ENCODE measurements around the gene TEDDM1. TPM values are rescaled to one million over a fixed set of nuclear protein-coding genes. Genes with fewer than 3 reads are reported as not detected.

Gene TEDDM1
- total and polyA plus RNA-seq, 2 donors (not counting 3 experiments of a cell fraction or from before 2014, with no cell fraction given), result not detected

- TF ChIP-seq GATA2 (IDR thresholded peaks at IDR 0.05; ENCODE audit: insufficient read depth, insufficient read length, low read depth, low read length) (no peak), JUN (IDR thresholded peaks at IDR 0.05; ENCODE audit: borderline replicate concordance, insufficient read depth, insufficient read length, low read depth) (no peak), POLR2AphosphoS5 (IDR thresholded peaks at IDR 0.05; ENCODE audit: insufficient read depth, low read depth, low read length) (no peak), MYC (IDR thresholded peaks at IDR 0.05; ENCODE audit: low read depth, low read length) (no peak), MAX (IDR thresholded peaks at IDR 0.05; ENCODE audit: insufficient read depth, insufficient read length) (no peak), POLR2A (IDR thresholded peaks at IDR 0.05; ENCODE audit: low read depth, low read length) (no peak), FOS (IDR thresholded peaks at IDR 0.05; ENCODE audit: borderline replicate concordance, insufficient read depth, low read length) (no peak)
- no peaks in the 10 kb centered on the region for H3K9me1 ChIP-seq (replicated peaks; ENCODE audit: control insufficient read depth, extremely low read depth, insufficient read depth, low read length)
- H3K4me2 ChIP-seq (ENCODE audit: insufficient read depth, low read length), result no peak overlapping the region
- no peak overlapping the region for H3K9ac ChIP-seq (replicated peaks; ENCODE audit: extremely low read depth, insufficient read depth, low read length)
- H3K9me3 ChIP-seq (replicated peaks; ENCODE audit: control insufficient read depth, insufficient read depth, low read length), result no peaks in the 10 kb centered on the region
- intact Hi-C loops (cut with micrococcal nuclease), result no loop called here
- no peak overlapping the region for H3K4me3 ChIP-seq (replicated peaks in 1 of 3; ENCODE audit: insufficient read depth in 1 of 3, low read depth in 1 of 3, low read length in 3 of 3)
- POLR2A ChIA-PET, result no interaction called here
- H2AFZ ChIP-seq (ENCODE audit: low read depth, low read length), result no peak overlapping the region
- DNase-seq (ENCODE audit: low read depth, low spot score) (no peak), FAIRE-seq (no peak)
- BruUV-seq (replicated peaks), result no TSS peak
- CTCF ChIA-PET, result no interaction called here
- no peaks in the 10 kb centered on the region for H3K4me1 ChIP-seq (ENCODE audit: control insufficient read depth, extremely low read depth, insufficient read depth, low read length)
- no peaks in the 10 kb centered on the region for H3K79me2 ChIP-seq (ENCODE audit: control insufficient read depth, insufficient read depth, low read length)
- dilution Hi-C loops (cut with MboI; ENCODE audit: extremely low pct_ligation_motif_present, low sequenced_read_pairs), result no loop called here
- no peaks in the 10 kb centered on the region for H3K36me3 ChIP-seq (ENCODE audit: control insufficient read depth in 2 of 2, extremely low read depth in 1 of 2, insufficient read depth in 2 of 2, low read length in 2 of 2)
- H3K27ac ChIP-seq (ENCODE audit: insufficient read depth, low read depth, low read length), result no peak overlapping the region
- no peaks in the 10 kb centered on the region for H4K20me1 ChIP-seq (replicated peaks; ENCODE audit: control insufficient read depth, extremely low read depth, insufficient read depth, low read length)
- peaks cover 0 to 2% of the 10 kb centered on the region in 2 experiments for H3K27me3 ChIP-seq (ENCODE audit: control insufficient read depth in 2 of 2, insufficient read depth in 2 of 2, low read length in 2 of 2)
Observed at GRCh38 chr1:182350839-182351238, 49.6 kb downstream of the TEDDM1 start.

- dilution Hi-C loops (cut with MboI; ENCODE audit: extremely low pct_ligation_motif_present, low sequenced_read_pairs), result no loop called here
- H3K4me1 ChIP-seq (ENCODE audit: control insufficient read depth, extremely low read depth, insufficient read depth, low read length), result no peaks in the 10 kb centered on the region
- H3K9ac ChIP-seq (replicated peaks; ENCODE audit: extremely low read depth, insufficient read depth, low read length), result no peak overlapping the region
- peaks cover 0 to 2% of the 10 kb centered on the region in 2 experiments for H3K27me3 ChIP-seq (ENCODE audit: control insufficient read depth in 2 of 2, insufficient read depth in 2 of 2, low read length in 2 of 2)
- CTCF ChIA-PET, result no interaction called here
- no peaks in the 10 kb centered on the region for H3K9me3 ChIP-seq (replicated peaks; ENCODE audit: control insufficient read depth, insufficient read depth, low read length)
- POLR2A ChIA-PET, result no interaction called here
- no peak for DNase-seq (ENCODE audit: low read depth, low spot score)
- TF ChIP-seq MAX (IDR thresholded peaks at IDR 0.05; ENCODE audit: insufficient read depth, insufficient read length), result no peak
- no peak for TF ChIP-seq GATA2 (IDR thresholded peaks at IDR 0.05; ENCODE audit: insufficient read depth, insufficient read length, low read depth, low read length)
- no peak for TF ChIP-seq JUN (IDR thresholded peaks at IDR 0.05; ENCODE audit: borderline replicate concordance, insufficient read depth, insufficient read length, low read depth)
- no peak for TF ChIP-seq POLR2A (IDR thresholded peaks at IDR 0.05; ENCODE audit: low read depth, low read length)
- TF ChIP-seq POLR2AphosphoS5 (IDR thresholded peaks at IDR 0.05; ENCODE audit: insufficient read depth, low read depth, low read length), result no peak
- TF ChIP-seq EZH2 (IDR thresholded peaks at IDR 0.05; ENCODE audit: borderline replicate concordance, low read depth, low read length, severe bottlenecking), result no peak
- TF ChIP-seq MYC (IDR thresholded peaks at IDR 0.05; ENCODE audit: low read depth, low read length), result no peak
- no peak for TF ChIP-seq CTCF (IDR thresholded peaks at IDR 0.05; ENCODE audit: extremely low read depth in 1 of 2, insufficient read depth in 1 of 2, low read depth in 1 of 2, low read length in 2 of 2)
- TF ChIP-seq FOS (IDR thresholded peaks at IDR 0.05; ENCODE audit: borderline replicate concordance, insufficient read depth, low read length), result no peak
- FAIRE-seq, result no peak
- no peak overlapping the region for H3K27ac ChIP-seq (ENCODE audit: insufficient read depth, low read depth, low read length)
- H3K9me1 ChIP-seq (replicated peaks; ENCODE audit: control insufficient read depth, extremely low read depth, insufficient read depth, low read length), result no peaks in the 10 kb centered on the region
- H3K36me3 ChIP-seq (ENCODE audit: control insufficient read depth in 2 of 2, extremely low read depth in 1 of 2, insufficient read depth in 2 of 2, low read length in 2 of 2), result no peaks in the 10 kb centered on the region
- H3K79me2 ChIP-seq (ENCODE audit: control insufficient read depth, insufficient read depth, low read length), result no peaks in the 10 kb centered on the region
- no peak overlapping the region for H3K4me3 ChIP-seq (replicated peaks in 1 of 3; ENCODE audit: insufficient read depth in 1 of 3, low read depth in 1 of 3, low read length in 3 of 3)
- H4K20me1 ChIP-seq (replicated peaks; ENCODE audit: control insufficient read depth, extremely low read depth, insufficient read depth, low read length), result no peaks in the 10 kb centered on the region
- H3K4me2 ChIP-seq (ENCODE audit: insufficient read depth, low read length), result no peak overlapping the region
- BruUV-seq (replicated peaks), result no TSS peak
- intact Hi-C loops (cut with micrococcal nuclease), result no loop called here
- no peak overlapping the region for H2AFZ ChIP-seq (ENCODE audit: low read depth, low read length)
Observed at GRCh38 chr1:182348961-182349747, 51.3 kb downstream of the TEDDM1 start.

All from endothelial cell of umbilical vein (primary cell).